ENCODE results near the gene RIT2. TPM values are rescaled to one million over a fixed set of nuclear protein-coding genes. Genes with fewer than 3 reads are reported as not detected.

Gene RIT2
- total RNA-seq, 4 donors from 2014 or later, result not detected

DNA sequence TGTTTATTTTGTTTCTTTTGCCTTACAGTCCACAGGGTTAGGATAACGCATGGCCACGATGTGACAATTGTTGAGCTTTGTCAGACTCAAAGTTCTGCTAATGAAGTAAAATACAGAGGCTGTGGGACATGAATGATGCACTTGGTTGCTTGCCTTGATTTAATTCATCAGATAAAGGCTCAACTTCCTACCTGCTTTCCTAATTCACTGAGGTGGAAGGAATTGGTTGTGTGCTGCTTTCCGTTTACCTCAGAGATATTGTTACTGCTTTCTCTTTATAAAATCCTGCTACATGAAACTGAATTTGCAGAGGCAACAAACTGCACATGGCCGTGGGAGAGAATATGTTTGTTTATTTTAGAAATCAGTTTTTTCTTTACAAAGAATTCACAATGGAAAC lies 6.6 kb downstream of the RIT2 start:
- intact Hi-C loops (cut with DNase I; ENCODE audit: low total_unique reads), result no loop called here
- no peak overlapping the region for H3K4me3 ChIP-seq (ENCODE audit: low read depth, poor library complexity, severe bottlenecking)
- WGBS, 2 donors, result 64 to 66% methylated on average over 4 of the region's 4 CpGs
- no peak for DNase-seq (ENCODE audit: low spot score in 2 of 2)
- TF ChIP-seq POLR2A (IDR thresholded peaks at IDR 0.05), result no peak
- TF ChIP-seq, protein P1, sequence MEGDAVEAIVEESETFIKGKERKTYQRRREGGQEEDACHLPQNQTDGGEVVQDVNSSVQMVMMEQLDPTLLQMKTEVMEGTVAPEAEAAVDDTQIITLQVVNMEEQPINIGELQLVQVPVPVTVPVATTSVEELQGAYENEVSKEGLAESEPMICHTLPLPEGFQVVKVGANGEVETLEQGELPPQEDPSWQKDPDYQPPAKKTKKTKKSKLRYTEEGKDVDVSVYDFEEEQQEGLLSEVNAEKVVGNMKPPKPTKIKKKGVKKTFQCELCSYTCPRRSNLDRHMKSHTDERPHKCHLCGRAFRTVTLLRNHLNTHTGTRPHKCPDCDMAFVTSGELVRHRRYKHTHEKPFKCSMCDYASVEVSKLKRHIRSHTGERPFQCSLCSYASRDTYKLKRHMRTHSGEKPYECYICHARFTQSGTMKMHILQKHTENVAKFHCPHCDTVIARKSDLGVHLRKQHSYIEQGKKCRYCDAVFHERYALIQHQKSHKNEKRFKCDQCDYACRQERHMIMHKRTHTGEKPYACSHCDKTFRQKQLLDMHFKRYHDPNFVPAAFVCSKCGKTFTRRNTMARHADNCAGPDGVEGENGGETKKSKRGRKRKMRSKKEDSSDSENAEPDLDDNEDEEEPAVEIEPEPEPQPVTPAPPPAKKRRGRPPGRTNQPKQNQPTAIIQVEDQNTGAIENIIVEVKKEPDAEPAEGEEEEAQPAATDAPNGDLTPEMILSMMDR (IDR thresholded peaks at IDR 0.05), result no peak

DNA sequence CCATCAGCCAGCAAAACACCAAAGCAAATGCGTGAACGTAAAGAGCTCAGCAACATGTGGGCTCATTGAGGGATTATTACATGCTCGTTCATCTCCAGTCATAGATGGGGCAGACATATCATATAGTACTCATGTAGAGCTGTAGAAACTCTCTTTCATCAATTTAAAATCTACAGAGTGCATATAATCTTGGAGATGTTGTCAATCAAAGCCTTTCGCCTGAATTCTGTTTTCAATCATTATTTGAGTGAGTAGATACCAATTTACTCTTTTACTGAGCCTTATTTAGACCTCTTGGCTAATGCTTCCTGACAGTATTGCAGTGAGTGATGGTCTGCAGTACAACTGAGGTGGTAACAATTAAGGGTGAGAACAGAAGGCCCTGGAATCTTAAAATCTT lies 7.0 kb downstream of the RIT2 start:
- WGBS, 2 donors, result 82 to 90% methylated on average over 4 of the region's 4 CpGs
- H3K4me3 ChIP-seq (ENCODE audit: low read depth, poor library complexity, severe bottlenecking), result no peak overlapping the region
- no peak for DNase-seq (ENCODE audit: low spot score in 2 of 2)
- TF ChIP-seq, protein P1 (IDR thresholded peaks at IDR 0.05), result no peak
- TF ChIP-seq POLR2A (IDR thresholded peaks at IDR 0.05), result no peak
- intact Hi-C loops (cut with DNase I; ENCODE audit: low total_unique reads), result no loop called here

DNA sequence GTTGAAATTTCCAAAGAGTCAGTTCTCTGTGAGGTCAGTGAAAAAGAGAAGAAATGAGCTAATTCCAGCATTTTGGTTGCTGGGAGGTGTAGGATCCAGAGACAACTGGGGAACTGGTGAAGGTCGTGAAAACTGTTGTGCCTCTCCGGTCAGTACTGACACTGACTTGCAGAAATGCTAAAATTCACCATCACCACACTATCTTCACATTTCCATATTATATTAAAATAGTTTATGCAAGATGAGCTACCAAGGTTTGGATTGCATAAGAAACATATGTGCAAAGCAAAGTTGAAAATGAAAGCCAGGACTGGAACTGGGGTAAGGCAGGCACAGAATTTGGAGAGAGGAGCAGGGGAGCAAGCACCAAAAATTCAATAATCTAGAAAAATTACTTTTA lies 21.8 kb downstream of the RIT2 start:
- 78 to 90% methylated on average over 2 of the region's 2 CpGs for WGBS, 2 donors
- intact Hi-C loops (cut with DNase I; ENCODE audit: low total_unique reads), result no loop called here
- no peak for DNase-seq (ENCODE audit: low spot score in 2 of 2)
- no peak overlapping the region for H3K4me3 ChIP-seq (ENCODE audit: low read depth, poor library complexity, severe bottlenecking)
- TF ChIP-seq, protein P1 (IDR thresholded peaks at IDR 0.05), result no peak
- TF ChIP-seq POLR2A (IDR thresholded peaks at IDR 0.05), result no peak

DNA sequence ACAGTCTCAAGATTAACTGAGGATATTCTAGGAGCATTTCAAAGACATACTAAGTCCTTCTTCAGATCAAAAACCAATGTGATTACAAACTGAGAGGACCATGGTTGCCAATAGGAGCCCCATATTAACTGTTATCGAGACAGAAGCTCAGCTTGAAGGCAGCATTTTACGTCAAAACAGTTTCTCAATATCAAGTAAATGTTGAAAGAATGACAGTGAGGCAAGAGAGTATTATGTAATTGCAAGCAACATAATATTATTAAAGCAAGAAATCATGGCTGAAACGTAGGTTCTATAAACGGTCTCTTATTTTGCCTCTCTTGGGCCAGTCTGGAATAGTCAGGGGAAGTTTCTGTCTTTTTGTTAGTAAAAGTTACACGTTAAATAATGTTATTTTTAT lies 22.9 kb downstream of the RIT2 start:
- no peak for TF ChIP-seq POLR2A (IDR thresholded peaks at IDR 0.05)
- TF ChIP-seq, protein P1 (IDR thresholded peaks at IDR 0.05), result no peak
- intact Hi-C loops (cut with DNase I; ENCODE audit: low total_unique reads), result no loop called here
- no peak for DNase-seq (ENCODE audit: low spot score in 2 of 2)
- WGBS, 2 donors, result 84 to 88% methylated on average over 5 of the region's 5 CpGs
- no peak overlapping the region for H3K4me3 ChIP-seq (ENCODE audit: low read depth, poor library complexity, severe bottlenecking)

DNA sequence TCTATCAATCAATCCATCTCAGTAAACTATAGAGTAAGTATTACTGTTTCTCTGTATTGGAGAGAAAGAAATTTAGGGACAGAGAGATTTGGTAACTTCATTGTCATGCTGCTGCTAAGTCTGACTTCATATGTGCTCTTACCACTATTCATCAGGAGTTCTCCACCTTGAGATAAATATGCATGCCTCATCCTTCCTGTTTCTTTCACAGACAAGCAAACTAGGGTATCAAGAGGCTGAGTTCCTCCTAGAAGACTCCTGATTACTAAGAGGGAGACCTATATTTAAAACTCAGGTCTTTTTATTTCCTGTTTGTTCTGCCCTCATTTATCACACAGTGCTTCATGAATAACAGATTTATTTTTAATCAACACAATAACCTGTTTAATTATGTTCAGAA lies 34.1 kb downstream of the RIT2 start:
- no peak for DNase-seq (ENCODE audit: low spot score in 2 of 2)
- TF ChIP-seq, protein P1 (IDR thresholded peaks at IDR 0.05), result no peak
- TF ChIP-seq POLR2A (IDR thresholded peaks at IDR 0.05), result no peak
- intact Hi-C loops (cut with DNase I; ENCODE audit: low total_unique reads), result no loop called here
- no peak overlapping the region for H3K4me3 ChIP-seq (ENCODE audit: low read depth, poor library complexity, severe bottlenecking)

DNA sequence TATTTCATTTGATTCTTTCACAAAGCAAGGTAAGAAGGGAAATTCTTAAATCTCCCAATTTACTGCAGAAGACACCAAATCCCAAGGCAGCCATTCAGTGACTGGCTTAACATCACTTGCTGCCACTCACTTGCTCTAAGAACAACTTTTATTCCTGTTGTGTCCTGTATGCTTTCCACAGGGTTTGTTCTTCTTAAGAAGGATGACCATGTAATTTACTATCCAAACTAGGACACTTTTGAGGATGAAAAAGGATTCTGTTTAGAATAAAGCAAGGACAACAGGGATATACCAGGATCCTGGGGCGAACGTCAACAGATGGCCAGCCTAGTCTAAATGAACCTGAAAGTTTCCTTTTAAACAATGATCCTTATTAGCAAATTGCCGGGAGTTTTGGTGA lies 34.8 kb downstream of the RIT2 start:
- no peak overlapping the region for H3K4me3 ChIP-seq (ENCODE audit: low read depth, poor library complexity, severe bottlenecking)
- WGBS, 2 donors, result 87 to 94% methylated on average over 3 of the region's 3 CpGs
- no peak for TF ChIP-seq POLR2A (IDR thresholded peaks at IDR 0.05)
- TF ChIP-seq, protein P1 (IDR thresholded peaks at IDR 0.05), result no peak
- DNase-seq (ENCODE audit: low spot score in 2 of 2), result no peak
- intact Hi-C loops (cut with DNase I; ENCODE audit: low total_unique reads), result no loop called here
